DMS 273 (cell line): ENCODE results near the gene CAPZB.

Experiments used
- DNase-seq: peaks from one replicate; lab custom pipeline; 2025; ENCODE audit not compliant: unreplicated experiment; lab: John Stamatoyannopoulos, UW

Gene CAPZB

DNA sequence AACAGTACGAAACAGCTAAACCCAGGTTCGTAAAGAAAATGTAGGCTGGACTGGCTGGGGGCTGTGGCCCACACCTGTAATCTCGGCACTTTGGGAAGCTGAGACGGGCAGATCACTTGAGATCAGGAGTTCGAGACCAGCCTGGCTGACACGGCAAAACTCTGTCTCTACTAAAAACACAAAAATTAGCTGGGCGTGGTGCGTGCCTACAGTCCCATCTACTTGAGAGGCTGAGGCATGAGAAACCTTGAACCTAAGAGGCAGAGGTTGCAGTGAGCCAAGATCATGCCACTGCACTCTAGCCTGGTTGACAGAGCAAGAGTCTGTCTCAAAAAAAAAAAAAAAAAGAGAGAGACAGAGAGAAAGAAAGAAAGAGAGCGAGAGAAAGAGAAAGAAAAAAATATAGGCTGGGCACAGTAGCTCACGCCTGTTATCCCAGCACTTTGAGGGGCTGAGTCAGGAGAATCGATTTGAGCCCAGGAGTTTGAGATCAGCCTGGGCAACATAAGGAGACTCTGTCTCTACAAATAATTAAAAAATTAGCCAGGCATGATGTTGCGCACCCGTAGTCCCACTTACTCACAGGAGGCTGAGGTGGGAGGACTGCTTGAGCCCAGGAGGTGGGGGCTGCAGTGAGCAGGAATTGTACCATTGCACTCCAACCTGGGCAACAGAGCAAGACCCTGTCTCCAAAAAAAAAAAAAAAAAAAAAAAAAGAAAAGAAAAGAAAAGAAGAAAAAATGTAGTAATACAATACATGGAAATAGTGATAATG lies 35.7 kb downstream of the CAPZB start:
- DNase-seq = no peak

DNA sequence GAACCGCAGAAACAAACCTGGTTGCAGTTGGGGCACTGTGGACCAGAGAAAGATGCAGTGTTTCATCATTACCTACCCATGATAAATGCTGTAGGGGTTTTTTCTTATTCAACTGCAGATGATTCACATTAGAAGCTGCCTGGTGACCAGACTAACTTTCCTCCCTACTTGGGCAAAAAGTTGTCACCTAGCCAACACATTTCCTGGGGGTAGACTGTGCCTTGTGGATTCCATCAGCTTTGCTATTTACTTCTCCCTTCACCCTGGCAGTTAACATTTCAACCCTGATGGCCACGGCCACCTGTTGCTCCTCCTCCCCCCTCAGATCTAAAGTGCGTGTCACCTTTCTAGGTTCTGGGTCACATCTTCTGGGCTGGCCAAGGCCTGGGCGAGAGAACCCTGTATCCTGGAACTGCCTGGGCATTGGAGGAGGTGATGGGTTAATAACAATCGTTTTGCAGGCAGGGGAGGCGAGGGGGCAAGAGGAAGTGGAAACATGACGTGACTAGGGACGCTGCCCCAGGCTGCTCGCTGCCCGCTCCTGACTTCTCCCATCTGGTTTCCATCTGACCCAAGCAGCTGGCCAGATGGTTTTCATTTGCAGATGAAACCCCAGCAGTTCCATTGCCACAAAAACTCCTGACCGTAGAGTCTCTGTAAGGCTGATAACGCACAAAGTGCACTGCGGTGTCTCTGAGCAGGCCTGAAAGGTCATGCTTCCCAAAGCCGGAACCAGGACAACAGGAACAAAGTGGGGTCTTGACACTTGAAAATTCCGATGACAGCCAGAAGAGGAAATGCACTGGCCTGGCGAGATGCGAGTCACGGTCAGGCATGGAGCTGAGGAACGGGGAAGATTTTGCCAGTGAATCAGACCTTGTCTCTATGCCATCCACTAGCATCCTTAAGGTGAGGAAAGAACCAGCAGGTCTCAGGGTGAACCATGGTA lies 36.6 kb downstream of the CAPZB start:
- DNase-seq = peak; percentile 89

DNA sequence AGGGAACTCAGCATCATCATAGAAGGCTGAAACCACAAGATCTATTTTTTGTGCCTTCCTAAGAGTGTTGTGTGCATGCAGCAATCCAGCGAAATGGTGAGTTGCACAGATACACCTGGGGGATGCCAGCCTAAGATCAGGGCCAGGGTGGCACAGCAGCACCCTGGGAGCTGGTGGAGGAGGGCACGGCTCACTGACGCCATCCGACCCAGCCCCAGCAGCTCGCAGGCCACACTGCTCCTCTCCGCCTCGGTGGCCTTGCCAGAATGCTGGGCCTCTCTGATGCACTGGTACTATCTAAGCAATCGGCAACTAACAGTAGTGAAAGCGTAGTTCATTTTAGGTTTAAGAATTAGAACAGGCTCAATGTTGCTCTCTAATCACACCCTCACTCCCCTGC lies 37.8 kb downstream of the CAPZB start:
- no peak for DNase-seq

DNA sequence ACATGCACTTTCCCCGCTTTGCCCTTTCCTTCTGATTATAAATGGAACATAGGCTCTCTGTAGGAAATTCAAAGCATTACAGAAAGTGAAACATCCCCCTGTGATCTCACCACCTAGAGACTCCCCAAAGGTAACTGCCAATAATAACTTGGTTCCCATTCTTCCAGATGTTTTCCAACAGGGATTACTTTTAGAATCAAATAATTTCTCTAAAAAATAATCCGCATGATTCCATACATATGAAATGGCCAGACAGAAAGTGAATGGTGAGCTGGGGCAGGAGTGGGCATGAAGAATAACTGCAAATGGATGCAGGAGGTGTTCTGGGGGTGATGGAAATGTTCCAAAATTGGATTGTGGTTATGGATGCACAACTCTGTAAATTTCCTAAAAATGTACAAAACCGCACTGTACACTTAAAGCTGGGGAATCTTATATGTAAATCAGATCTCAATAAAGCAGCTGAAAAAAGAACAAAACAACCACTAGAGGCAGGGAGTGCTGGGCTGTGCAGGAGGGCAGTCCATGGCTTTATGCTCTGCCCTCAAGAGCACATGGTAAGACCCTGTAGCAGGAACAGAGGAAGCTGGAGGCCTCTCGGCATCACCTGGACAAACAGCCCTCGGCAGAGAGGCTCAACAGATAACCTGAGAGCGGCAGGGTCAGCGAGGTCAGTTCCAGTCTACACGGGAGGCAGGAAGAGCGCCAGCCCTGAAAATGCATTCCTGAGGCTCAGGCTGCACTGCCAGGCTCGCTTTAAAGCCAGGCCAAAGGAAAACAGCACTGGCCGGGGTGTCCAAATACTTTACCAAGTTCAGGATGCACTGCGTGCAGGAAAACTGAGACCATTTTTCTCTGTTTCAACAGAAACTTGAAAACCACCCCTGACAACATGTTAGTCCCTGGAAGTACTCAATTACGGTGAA lies 39.7 kb downstream of the CAPZB start:
- peak; percentile 62 for DNase-seq

DNA sequence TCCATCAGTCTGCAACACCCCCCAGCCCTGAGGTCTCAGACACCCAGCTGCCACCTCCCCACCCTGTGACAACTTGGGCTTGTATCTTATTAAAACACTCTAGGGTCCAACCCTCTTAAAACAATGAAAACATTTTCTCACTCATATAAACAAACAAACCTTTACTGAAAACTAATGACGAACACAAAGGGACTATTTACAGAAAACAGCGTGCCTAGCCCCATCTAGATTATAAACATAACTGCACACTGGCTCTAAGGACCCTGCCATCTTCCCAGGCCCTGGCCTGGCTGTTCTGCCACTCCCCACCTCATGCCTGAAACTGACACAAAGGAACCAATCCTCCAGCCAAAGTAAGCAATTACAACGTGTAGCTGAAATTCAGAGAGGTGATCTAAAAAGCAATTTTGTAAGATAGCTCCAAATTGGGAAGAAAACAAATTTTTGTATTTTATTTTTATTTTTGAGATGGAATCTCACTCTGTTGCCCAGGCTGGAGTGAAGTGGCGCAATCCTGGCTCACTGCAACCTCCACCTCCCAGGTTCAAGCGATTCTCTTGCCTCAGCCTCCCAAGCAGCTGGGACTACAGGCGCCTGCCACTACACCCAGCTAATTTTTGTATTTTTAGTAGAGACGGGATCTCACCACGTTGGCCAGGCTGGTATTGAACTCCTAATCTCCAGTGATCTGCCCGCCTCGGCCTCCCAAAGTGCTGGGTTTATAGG lies 40.9 kb downstream of the CAPZB start:
- DNase-seq = no peak

DNA sequence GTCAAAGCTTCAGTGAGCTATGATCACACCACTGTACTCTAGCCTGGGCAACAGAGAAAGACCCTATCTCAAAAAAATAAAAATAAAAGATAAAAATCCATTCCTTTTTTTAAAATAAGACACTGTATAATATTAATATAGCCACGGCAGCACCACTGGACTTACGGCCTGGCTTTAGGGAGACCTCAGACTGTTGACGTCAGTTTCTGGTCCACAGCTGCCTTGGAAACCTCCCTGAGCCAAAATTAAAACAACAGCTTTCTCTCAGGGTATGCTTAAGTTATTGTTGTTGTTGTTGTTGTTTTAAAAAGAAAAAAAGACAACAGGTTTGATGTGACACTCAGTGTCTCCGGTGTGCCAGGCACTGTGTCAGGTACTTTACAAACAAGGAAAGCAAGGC lies 42.0 kb downstream of the CAPZB start:
- DNase-seq = no peak

DNA sequence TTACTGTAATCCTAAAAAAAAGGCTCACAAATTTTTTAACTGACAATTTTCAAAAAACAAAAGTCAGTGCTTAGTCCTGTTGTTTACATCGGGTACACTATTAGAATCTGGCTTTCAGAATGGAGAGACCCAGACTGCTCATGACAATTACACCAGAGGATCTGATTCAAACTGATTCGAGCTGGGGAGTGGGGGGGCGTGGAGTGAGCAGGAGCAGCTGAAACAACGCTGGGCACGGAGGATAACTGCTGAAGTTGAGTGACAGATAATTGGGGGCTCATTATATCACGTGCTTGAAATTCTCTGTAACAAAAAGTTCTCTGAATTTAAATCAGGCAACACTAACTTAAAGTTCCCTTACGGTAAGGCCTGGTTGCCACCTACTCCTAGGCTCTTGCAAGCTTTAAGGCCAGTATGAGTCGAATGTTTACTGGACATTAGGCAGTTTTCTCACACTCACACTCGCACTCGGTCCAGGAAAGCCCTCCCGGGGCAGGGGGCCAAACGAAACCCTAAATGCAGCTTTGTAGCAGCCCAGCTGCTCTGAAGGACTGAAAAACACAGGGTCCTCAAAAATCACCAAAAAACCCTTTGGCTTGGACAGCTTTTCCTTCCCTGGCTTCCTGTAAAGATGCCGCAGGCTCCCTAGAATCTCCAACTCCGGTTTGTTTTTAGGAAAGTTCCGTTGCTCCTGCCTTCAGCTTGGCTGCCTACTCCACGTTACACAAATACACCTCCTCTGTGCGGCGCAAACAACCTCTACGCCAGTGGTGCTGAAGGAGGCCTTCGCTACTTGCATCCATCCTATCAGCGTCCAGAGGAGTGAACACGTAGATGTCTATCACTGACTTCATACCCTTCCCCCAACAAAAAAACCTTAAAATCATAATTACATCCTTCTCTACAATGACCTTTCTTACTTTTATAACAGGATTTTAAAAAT lies 42.9 kb downstream of the CAPZB start:
- no peak for DNase-seq

DNA sequence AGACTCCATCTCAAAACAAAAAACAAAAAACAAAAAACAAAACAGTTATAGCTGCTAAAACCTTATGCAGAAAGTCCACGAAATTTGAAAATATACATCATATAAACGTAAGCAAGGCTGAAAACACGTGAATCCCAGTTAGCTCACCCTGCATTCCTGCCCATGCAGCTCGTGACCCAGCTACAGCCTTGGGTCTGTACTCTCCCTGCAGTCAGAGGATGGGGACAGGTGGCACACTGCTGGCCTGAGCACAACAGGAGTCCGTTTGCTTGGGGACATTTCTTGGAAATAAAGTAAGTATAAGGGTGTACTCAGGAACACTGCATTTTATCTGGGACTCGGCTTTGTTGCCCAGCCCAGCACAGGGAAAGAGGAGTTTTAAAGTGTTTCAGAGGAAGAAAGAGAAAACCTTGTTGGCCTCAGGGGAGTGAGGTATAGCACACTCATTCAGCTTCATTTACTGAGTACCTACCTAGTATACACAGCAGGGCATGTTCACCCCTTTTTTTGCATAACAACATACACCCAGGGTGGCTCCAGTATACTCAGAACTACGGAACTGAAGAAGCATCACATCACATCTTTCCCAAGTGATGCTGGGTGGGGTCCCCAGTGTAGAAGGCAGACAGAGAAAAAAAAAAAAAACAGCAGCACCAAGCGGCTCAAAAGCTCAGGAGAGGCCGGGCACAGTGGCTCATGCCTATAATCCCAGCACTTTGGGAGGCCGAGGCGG lies 44.1 kb downstream of the CAPZB start:
- no peak for DNase-seq

DNA sequence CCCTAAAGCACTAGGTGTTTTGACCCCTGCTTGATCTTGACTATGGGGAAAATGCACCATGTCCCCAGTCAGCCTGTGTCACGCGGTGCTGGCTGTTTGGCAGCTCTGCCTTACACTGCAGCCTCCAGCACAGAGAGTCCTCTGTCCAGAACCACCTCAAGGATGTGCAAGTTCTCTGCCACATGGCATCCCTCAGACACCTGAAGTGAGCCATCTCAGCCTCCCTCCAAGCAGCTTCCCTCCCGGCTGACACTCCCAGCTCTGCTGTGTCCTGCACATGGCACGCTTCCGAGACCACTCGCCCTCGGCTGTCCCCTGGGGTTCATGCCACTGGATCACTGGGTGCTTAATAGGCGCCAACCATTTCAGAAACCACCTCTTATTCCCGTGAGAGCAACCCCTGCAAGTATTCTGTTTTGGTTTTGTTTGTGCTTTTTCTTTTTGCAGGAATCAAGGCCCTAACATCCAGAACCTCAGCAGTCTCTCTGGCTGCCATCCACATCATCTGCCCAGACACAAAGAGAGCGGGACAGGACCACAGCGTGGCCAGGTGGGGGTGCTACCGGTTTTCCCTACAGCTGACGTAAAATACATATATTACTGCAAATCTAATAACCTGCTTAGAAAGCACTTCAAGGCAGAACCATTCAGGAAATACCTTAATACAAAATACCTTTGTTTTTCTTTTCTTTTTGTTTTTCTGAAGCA lies 45.7 kb downstream of the CAPZB start:
- peak; percentile 52 for DNase-seq

DNA sequence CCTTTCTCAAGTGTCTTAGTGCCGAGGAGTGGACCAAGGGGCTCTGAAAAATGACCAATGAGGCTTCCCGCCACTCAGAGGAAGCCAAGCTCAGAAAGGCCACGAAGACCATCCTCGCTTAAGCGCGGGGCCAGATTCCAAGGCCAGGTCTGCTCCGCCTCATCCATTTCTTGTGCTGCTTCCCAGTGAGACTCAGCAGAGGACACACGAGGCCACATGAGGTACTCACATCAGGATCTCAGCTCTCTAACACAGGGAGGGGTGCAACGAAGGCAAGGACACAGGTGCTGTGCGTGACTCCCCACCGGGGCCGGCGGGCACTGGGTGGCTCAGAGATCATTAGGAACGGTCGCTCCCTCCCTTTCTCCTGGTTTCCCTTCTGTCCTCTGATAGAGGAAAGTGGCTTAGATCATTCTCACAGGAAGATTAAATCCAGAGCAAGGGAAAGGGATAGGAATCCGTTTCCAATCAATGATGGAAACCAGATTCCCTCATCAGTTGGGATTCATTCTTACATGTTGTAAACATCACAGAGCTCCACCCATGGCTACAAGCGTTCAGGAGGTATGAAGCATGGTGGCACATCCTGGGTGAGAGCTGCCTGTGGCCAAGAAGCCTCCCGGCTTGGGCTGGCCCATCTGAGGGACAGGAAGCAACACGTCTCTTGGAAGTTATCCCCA lies 46.7 kb downstream of the CAPZB start:
- DNase-seq = no peak

DNA sequence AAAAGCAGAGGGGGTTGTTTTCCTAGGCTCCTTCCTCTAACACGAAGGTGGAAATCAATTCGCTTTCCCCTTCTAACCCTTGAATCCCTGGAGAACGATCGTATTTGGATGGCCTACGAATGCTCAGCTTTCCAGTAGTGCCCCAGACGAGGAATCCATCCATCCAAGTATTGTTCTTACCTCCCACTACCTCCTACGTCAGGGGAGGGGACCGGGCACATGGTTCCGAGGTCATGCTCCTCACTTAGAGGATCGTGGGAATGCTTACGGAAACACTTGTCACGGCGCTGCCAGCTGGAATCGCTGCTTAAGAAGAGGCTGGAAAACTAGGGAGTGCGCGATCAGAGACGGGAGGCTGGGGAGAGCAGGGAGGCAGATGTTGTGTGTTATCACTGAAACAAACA lies 47.4 kb downstream of the CAPZB start:
- DNase-seq = no peak

DNA sequence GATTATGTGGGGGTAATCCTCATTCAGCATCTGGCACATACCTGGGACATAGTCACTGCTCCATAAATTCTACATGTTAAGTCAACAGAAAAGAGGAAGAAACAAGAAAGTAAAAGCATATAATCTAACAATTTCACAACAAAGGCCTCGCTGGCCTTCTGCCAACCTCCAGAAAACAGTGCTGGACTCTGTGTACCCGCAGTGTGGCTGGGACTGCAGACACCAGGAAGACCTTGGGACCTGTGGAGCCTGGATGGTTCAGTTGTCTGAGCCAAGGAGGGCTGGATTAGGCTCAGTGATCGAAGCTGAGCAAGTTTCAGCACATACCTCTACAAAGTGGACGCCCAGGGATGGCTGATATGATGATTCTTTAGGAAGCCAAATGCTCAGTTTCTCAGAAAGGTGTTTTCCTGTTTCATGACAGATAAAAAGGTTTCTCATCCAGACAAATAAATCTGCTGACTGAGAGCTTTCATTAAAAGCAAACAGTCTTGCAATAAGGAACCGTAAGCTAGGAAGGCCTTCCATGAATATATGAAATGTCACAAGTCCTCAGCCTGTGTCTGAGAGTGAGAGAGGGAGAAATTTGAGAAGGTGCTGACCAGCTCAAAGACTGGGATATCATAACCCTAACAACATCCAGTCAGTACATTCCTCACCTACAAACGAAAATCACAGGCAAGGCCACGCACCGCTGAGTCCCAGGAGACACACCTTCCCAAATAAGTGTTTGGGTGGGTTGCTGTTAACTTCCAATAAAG lies 48.4 kb downstream of the CAPZB start:
- DNase-seq = no peak

DNA sequence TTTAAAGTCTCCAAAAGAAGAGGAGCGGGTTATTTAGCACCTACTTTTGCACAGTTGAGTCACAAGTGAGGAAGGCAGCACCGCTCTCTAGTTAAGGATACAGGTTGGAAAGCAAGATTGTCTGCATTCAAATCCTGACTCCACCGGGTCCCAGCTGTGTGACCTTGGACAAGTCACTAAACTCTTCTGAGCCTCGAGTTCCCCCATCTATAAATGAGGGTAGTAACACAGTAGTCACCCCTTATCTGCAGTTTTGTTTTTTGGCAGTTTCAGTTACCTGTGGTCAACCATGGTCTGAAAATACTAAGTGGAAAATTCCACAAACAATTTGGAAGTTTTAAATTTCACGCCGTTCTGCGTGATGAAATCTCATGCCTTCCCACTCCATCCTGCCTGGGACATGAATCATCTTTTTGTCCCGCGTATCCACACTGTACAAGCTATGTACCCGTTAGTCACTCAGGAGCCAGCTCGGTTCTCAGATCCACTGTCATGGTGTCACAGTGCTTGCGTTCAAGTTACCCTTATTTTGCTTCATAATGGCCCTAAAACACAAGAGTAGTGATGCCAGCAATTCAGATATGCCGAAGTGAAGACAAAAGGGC lies 49.4 kb downstream of the CAPZB start:
- DNase-seq = no peak

DNA sequence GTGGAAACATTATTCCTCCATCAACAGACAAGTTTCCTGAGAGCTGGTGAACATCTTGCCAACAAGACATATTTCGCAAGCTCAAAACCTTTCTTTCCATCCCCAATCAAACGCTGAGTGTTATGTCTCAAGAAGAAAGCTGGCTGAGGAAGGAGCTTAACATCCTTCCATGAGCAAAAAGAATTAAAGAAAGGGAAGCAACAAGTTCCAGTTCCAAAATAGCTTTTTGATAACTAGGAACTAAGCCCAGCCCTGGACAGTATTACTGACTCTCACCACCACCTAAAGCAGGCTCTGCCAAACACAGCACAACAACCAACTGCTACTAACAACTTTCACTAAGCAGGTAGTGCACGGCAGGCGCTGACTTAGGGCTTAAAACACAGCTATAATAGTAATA lies 50.2 kb downstream of the CAPZB start:
- DNase-seq = no peak

DNA sequence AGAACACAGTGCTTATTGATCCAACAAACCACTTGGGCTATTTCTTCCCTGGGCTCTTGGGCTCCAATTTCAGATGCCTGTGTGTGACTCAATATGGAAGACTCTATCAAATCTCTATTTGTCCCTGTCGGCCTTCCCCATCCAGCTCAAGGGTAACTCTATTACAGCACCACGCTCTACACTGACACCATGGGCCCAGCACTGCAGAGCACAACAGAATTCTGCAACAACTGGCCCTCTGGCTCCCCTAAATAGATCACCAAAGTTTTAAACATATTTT lies 51.7 kb downstream of the CAPZB start:
- DNase-seq = no peak

DNA sequence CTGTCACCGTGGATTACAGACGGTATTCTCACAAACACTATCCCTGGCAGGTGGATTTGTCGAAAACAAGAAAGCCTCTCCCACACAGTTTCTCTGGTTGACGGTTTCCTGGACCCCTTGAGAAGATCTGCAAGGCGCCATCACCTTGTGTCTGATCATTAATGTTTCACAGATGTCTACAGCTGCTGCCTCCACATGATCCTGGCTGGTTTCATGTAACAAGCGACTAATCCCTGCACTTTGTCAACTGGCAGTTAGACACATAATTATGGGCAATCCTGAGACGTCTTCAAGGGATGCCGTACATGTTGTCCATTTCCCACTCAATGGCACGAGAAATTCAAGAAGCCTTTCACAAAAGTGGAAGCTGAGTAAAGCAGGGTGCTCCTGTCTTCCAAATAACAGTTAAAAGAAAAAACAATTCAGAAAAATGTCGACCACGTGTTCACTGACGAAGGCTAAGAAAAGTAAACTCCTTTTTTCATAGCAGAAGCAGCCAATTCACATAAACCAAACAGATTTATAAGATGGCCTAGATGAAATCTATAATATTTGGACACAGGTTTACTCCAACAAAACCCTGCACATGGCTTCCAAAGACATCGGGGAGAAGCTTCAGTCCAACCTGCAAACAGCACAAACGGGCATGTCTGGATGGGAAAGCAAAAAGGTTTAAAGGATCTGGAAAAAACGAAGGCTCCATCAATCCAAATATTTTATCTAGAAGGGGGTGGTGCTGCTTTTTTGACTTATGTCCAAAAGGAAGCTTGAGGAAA lies 52.2 kb downstream of the CAPZB start:
- peak; percentile 52 for DNase-seq
